ENCODE measurements around the gene SHH.

SHH gene

GRCh38 chr7:155755026-155755425 is 57.2 kb downstream of the SHH start:
- no peak for DNase-seq (ENCODE audit: low read depth)
- H3K4me3 ChIP-seq (ENCODE audit: low read depth, low read length): no peak overlapping the region

GRCh38 chr7:155754165-155754564 is 58.1 kb downstream of the SHH start:
- DNase-seq (ENCODE audit: low read depth): no peak
- H3K4me3 ChIP-seq (ENCODE audit: low read depth, low read length): no peak overlapping the region

DNA sequence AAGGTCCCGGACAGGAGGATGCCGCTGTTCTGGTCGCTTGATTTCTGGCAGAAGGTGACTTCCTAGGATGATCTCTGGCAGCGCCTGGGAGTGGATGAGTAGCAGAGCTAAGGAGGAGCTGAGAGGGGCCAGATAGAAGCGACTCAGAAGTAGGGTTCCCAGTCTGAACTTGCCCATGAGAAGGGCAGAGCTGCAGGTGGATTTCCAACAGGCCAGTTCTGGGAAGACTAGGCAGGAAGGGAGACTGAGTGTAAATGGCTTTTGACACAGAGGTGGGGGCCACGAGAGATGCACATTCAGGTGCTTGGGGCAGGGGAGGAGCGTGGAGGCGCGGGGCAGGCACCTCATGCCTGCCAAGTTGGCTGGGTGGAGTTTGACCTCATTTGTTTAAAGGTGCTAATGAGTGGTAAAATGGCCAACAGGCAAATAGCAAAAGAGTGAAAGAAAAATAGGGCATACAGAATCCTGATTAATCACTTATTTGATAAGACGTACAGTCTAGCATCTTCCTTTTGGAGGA is 58.8 kb downstream of the SHH start:
- no peak overlapping the region for H3K4me3 ChIP-seq (ENCODE audit: low read depth, low read length)
- DNase-seq (ENCODE audit: low read depth): no peak

DNA sequence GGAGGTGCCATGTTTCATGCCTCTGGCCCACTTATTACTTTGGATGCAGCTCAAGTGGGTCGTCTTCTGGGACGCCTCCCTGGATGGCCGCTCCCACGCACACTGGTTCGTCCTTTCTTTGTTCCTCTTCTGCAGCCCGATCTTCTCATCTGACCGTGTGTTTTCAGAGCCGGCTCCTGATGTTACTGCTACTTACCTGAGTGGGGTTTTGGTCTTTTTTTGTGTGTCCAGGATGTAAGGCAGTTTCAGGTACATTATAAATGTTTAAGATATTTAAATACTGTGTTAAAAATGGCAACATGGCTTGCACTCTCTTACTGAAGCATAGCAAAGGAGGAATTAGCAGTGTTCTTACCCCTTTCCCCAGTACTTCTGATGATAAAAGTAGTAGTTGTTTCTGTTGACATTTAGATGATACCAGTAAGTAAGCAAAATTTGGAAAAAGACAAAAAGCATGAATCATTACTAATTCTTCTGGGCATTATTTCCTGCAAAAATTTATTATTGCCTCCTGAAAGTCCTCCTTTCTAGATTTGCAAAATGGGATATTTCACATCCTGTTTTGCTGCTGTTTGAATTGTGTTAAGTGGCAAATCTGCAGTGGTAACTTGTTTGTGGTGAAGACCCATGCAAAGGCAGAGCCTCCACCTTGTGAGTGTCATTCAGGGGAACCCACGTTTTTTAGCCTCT is 59.4 kb downstream of the SHH start:
- DNase-seq (ENCODE audit: low read depth): no peak
- no peak overlapping the region for H3K4me3 ChIP-seq (ENCODE audit: low read depth, low read length)

- H3K4me3 ChIP-seq (ENCODE audit: low read depth, low read length): no peak overlapping the region
- no peak for DNase-seq (ENCODE audit: low read depth)
Measured at GRCh38 chr7:155751409-155751808, 60.9 kb downstream of the SHH start.

DNA sequence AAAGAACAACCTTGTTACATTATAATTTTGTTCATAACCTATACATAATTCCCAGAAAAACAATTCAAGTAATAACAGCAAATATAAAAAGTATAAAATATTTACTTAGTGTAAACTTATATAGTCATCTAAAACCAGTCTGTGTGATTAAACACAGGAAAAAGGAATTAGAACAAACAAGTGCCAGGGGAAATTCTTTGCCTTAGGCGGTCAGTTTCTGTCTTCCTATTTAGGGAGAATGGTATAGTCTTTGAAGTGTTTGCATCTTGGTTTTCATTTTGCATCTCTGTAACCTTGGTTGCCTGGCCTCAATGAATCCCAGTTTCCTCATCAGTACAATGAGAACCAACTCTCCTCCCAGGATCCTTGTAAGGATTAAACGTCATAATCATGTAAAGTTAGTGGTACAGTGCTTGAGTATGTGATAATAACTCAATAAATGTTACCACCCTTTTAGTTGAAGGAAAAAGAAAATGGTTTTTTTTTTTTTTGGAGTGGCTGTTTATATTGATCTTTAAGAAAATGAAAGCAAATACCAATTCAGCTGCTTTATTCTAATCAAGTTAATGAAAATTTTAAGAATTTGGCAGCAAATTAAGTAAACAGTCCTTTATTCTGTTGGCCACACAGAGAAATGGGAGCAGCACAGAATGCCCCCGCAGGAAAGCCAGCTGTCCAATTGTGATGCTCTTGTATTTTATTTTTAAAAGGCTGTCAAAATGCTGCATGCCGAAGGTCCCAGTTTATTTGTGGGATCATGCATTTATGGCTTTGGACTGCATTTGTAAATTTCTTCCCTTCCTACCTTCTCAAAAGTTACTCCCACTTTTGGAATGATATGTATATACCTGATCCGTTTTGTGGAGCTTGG is 61.8 kb downstream of the SHH start:
- no peak overlapping the region for H3K4me3 ChIP-seq (ENCODE audit: low read depth, low read length)
- DNase-seq (ENCODE audit: low read depth): no peak

Data from skeletal muscle cell (primary cell).